GM21737 (cell line): ENCODE data around the gene YBX1.

Experiments used
- ATAC-seq: cut with Tn5 transposase; IDR thresholded peaks from one replicate; pipeline ENCODE4 v1.9.1; 2021; ENCODE audit warnings: mild to moderate bottlenecking, moderate library complexity; ENCODE audit not compliant: unreplicated experiment

YBX1 gene

GRCh38 chr1:42681741-42682483 lies at the start of gene YBX1:
Gene YBX1 (plus strand): TSS chr1:42682418. CDS start chr1:42682566, 148 bp downstream.
- ATAC-seq = peak; percentile 86

GRCh38 chr1:42639116-42639515 lies 43.1 kb upstream of the YBX1 start:
- no peak for ATAC-seq

DNA sequence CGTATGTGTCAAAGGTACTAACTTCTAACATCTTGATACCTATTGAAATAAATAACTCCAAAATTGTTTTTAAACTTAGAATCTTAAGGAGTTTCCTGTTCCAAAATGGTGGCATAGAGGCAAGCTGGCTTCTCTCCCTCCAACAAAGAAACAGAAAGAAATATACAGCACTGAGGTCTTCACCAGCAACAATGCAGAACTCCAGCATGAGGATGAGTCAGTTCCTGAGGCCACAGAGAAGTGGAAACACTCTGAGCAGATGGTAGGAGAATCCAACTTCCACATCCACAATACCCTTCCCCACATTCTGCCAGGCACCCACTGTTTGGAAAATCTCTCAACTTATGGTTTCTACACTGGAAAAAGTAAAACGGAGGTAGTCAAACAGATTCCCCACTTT lies 36.2 kb upstream of the YBX1 start:
- ATAC-seq = no peak

GRCh38 chr1:42657201-42657600 lies 25.0 kb upstream of the YBX1 start:
- no peak for ATAC-seq

- peak; percentile 93 for ATAC-seq
Observed at GRCh38 chr1:42657981-42658876, 24.0 kb upstream of the YBX1 start, which contains the start of gene PPIH. Gene PPIH (plus strand): TSS chr1:42658423. CDS start chr1:42658447, 24 bp downstream.

GRCh38 chr1:42658877-42659337 lies 23.3 kb upstream of the YBX1 start:
- no peak for ATAC-seq

GRCh38 chr1:42660907-42661500 lies 21.2 kb upstream of the YBX1 start:
- ATAC-seq = no peak

DNA sequence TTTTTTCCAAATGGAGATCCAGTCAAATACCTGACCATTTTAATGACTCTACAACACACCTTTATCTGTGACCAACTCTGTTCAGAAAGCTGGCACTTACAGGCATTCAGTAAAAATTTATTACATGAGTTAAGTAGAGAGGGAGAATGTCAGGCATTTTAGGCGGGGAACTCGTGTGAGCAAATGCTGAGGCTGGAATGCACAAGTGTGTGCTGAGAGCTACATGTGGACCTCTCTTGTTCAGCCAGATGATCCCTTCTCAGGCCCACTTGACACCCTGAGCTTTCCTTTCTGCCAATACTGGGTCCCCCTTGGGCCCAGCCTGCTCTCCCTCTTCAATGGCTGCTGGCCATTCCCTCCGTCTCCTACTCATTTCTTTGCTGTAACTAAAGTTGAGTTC lies 12.3 kb upstream of the YBX1 start:
- no peak for ATAC-seq

DNA sequence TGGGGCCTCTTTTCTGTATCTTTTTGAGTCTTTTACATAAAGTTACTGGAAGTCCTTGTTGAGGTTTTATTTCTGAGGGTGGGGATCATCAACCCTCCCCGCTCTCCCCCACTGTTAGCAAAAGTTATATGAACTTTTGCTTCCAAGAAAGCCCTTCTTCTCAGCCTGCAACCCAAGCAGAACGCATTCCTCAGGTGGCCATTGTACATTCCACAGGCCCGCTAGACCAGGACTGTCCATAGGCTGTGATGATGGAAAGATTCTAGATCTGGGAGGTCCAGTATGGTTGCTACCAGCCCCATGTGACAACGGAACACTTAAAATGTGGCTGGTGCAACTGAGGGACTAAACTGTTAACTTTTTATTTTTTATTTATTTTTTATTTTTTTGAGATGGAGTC lies 11.8 kb upstream of the YBX1 start:
- no peak for ATAC-seq

DNA sequence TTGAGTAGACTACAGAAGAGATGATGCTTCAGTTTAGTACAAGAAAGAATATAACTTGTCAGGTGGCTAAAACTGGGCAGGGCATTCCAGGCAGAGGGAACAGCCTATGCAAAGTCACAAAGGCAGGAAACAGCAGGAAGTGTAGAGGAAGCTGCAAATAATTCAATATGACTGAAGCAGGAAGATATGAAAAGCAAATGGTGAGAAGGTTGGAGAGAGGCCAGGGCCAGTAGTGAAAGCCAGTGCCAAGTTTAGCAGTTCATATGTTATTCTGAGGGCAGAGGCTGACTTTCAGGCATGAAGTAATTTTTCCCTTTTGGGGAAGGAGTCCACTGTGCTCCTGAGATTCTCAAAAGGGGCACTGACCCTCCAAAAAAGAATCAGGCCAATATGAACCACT lies 8.0 kb upstream of the YBX1 start:
- no peak for ATAC-seq

DNA sequence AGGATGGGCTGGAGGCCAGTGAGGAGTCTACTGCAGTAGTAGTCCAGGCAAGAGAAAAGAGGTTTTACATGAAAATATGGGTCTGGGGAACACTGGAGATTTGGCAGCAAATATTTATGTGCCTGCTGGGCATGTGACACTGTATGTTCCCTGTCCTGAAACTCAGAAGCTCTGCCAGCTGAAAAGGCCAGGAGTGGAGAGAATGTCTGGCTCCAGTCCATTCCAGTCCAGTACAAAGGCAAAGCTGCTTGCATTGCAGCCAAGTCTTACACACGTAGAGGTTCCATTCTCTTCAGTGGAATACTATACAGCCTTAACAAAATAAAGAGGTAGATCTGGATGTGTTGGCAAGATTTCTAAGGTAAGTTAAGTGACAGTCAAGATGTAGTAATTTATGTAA lies 7.5 kb upstream of the YBX1 start:
- no peak for ATAC-seq

- ATAC-seq = no peak
Observed at GRCh38 chr1:42675467-42675866, 6.8 kb upstream of the YBX1 start.

- ATAC-seq = no peak
Observed at GRCh38 chr1:42676534-42677087, 5.6 kb upstream of the YBX1 start.

DNA sequence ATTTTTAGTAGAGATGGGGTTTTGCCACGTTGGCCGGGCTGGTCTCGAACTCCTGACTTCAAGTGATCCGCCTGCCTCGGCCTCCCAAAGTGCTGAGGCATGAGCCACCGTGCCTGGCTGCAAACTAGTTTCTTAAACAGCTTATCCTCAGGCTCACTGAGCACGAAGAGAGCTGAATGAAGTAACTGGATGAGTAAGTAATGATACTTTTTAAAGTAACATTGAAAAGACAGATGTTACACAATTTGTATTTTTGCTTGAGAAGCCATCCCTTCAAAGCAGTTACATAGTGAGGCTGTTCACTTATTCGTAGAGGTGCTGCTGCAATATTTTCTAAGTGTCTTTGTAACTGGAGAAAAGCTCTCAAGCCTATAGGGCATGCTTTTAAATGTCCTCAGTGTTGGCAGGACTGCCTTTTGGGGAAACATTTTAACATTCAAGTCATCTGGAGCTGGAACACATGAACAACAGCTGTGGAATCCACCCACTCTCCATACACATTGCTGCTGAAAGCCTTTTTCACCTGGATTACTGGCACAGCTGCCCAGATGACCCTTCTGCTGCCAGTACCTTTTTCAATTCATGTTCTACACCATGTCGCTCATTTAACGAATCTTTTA lies 2.7 kb upstream of the YBX1 start:
- ATAC-seq = no peak

DNA sequence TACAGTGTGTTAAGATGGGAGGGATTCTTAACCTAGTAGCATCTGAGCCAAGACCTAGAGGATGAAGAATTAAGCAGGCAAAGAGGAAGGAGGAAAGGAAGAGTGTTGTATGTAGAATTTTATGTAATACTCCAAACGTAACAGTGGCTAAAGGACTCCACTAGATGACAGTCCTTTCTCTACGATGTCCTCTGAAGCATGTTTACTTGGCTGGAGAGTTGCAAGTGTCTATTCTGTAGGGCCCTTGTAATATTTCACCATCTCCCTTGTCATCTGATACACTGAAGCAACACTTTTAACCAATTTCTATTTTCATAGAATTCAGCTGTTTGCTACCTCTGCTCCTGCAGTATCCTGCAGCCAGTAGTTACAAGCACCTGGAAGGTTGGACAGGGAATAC lies 2.2 kb upstream of the YBX1 start:
- ATAC-seq = no peak

GRCh38 chr1:42680921-42681683 lies 1.1 kb upstream of the YBX1 start:
- ATAC-seq = no peak

DNA sequence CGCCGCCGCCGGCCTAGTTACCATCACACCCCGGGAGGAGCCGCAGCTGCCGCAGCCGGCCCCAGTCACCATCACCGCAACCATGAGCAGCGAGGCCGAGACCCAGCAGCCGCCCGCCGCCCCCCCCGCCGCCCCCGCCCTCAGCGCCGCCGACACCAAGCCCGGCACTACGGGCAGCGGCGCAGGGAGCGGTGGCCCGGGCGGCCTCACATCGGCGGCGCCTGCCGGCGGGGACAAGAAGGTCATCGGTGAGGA lies 193 bp downstream of the YBX1 start:
- ATAC-seq = peak; percentile 17

GRCh38 chr1:42682739-42683531 lies 717 bp downstream of the YBX1 start:
- peak; percentile 44 for ATAC-seq

- ATAC-seq = no peak
Observed at GRCh38 chr1:42684139-42684538, 1.9 kb downstream of the YBX1 start.

DNA sequence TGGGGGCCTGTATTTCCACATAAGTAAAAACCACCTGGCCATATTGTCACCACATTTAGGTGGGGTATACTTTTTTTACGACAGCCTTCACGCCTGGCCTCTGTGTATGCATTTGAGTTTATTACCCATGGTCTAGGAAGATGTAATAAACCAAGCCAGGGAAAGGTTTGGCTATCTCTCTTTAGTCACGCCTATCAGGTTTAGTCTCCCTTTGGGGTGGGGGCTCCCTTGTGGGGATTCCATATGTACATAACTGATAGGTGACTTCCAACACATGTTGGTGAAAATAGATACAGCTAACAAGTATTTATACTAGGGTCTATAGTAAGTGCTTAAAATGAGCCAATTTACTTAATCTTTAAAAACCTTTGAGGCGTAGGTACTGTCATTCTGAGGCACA lies 4.2 kb downstream of the YBX1 start:
- no peak for ATAC-seq
